Heart left ventricle (tissue), 13 donors: Measurements from ENCODE around the gene FIG4.

Experiments used
- POLR2A ChIP-seq, 2 donors: fragments of 450-650 bp; IDR thresholded peaks; one replicate each; pipeline ENCODE4 v1.6.1; 2017; ENCODE audit warnings: antibody characterized with exemption in 2 of 2, mild to moderate bottlenecking in 2 of 2, moderate library complexity in 2 of 2
- TF ChIP-seq, protein P1 (sequence below), 12 donors: fragments of 200-600 bp; sonication (generic) in 4 of 12; IDR thresholded peaks; one replicate each; pipeline versions ENCODE4 v1.5.0 to v1.8.0; 2018 to 2022; ENCODE audit warnings: antibody characterized with exemption in 12 of 12, mild to moderate bottlenecking in 5 of 12
- donor health status: ischemic (EF 13 %, LVEDD 7.1; RV severe dilation, severe dysfunction).
- donor health status: DM: no; HTN: yes; CAD: no.
- donor health status: DM: no; HTN: no; CAD: no.
- donor health status: ischemic (EF 25% LVEDD 6.9; RV normal size, moderate dysfunction).
- donor health status: ischemic (EF 25% LVEDD 5.7; RV mildly dilated, moderate dysfunction).
- donor health status: ischemic (EF 35%, LVEDD 5.7; RV mildly dilated, moderate dysfunction).
- donor health status: nonischemic (EF 11% LVEDD 7.7; RV severe dilation, severe dysfunction).
- donor health status: DM: yes; HTN: yes; CAD: no.
- donor health status: PGD.
- donor health status: ischemic (EF 29% LVEDD 5.4; RV normal size, mild dysfunction).
- donor health status: nonischemic (EF 23%, LVEDD 6.1; RV moderate dilation, normal function).

GRCh38 chr6:109702791-109703190 is 11.7 kb downstream of the FIG4 start:
- TF ChIP-seq, protein P1, sequence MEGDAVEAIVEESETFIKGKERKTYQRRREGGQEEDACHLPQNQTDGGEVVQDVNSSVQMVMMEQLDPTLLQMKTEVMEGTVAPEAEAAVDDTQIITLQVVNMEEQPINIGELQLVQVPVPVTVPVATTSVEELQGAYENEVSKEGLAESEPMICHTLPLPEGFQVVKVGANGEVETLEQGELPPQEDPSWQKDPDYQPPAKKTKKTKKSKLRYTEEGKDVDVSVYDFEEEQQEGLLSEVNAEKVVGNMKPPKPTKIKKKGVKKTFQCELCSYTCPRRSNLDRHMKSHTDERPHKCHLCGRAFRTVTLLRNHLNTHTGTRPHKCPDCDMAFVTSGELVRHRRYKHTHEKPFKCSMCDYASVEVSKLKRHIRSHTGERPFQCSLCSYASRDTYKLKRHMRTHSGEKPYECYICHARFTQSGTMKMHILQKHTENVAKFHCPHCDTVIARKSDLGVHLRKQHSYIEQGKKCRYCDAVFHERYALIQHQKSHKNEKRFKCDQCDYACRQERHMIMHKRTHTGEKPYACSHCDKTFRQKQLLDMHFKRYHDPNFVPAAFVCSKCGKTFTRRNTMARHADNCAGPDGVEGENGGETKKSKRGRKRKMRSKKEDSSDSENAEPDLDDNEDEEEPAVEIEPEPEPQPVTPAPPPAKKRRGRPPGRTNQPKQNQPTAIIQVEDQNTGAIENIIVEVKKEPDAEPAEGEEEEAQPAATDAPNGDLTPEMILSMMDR (IDR thresholded peaks at IDR 0.05), result no peak
- no peak for TF ChIP-seq POLR2A (IDR thresholded peaks at IDR 0.05)
